HG02759 (cell line): ENCODE measurements around the gene KCNJ6.
A peak's percentile ranks its signal among the peaks of the same experiment; 100 is the strongest.
"Not testable (repeated sequence)": the region's sequence is repeated elsewhere in the genome, so short reads cannot be mapped to it uniquely, and the experiment has no call there.

ENCODE experiments used
- ATAC-seq: cut with Tn5 transposase; IDR thresholded peaks from one replicate; pipeline ENCODE4 v1.9.1; 2021; ENCODE audit warnings: mild to moderate bottlenecking, moderate library complexity; ENCODE audit not compliant: unreplicated experiment

Gene KCNJ6

DNA sequence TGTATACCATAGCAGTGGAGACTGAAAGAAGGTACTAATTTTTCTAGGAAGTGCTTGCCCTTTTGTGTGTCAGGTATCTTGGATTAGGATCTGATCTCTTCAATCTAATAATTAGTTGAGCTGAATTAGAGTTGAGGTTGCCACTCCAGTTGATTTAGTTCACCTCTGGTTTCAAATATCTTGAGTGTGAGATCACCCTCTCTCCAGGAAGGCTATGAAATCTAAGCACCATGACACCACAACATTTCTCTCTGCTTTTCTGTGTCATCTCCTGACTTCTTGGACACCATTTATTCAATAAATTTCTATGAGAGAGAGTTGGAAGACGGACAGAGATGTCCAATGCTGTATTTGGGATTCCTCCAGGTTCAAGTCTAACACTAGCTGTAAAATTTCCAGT is 336.9 kb downstream of the KCNJ6 start:
- no peak for ATAC-seq

GRCh38 chr21:37578471-37579126 is 337.7 kb downstream of the KCNJ6 start:
- ATAC-seq = no peak

- ATAC-seq = not testable (repeated sequence)
Measured at GRCh38 chr21:37576929-37577328, 339.3 kb downstream of the KCNJ6 start.

GRCh38 chr21:37575580-37575979 is 340.7 kb downstream of the KCNJ6 start:
- ATAC-seq = no peak

DNA sequence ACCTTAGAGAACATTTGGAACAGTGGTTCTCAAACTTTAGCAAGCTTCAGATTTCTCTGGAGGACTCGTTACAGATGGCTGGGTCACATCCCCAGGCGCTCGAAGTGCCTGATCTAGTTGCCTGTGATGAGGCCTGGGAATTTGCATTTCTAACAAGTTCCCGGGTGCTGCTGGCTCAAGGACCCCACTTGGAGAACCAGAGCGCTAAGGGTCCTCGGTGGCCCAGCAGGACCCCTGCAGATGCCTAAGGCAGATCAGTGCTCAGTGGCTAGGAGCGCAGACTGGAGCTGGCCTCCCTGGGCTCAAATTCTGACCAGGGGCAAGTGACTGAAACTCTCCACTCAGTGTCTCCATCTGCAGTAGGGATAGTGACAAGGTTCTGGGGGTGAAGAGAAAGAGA is 341.5 kb downstream of the KCNJ6 start:
- ATAC-seq = no peak

DNA sequence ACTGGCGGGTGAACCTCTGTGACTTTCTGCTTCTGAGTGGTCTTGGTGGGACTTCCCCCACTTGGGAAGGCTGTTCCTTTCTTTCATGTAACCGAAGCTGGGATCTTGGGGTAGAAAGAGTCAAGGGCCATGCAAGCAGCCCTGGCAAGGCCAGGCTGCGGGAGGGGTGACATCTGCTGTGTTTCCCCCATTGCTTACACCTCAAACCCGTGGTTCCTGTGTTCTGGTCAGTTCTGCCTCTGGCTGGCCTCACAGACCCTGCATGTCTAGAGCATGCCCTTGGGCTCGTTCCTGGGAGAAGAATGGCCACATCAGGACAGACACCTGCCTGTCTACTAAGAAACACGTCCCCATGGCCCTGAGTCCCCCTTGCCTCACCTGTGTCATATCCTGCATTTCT is 341.9 kb downstream of the KCNJ6 start:
- ATAC-seq = no peak

DNA sequence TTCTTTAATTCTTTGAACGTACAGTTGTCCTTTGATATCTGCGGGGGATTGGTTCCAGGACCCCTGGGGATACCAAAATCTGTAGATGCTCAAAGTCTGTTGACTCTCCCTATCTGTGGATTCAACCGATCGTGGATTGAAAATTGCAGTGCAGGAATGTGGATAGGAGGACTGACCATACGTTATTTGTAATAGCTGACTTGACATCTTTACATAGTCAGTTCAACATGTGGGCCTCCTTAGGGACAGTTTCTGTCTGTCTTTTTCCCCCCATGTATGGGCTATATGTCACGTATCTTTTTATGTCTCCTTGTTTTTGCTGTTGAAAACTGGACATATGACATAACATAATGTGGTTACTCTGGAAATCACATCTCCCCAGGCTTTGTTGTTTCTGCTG is 344.8 kb downstream of the KCNJ6 start:
- no peak for ATAC-seq

DNA sequence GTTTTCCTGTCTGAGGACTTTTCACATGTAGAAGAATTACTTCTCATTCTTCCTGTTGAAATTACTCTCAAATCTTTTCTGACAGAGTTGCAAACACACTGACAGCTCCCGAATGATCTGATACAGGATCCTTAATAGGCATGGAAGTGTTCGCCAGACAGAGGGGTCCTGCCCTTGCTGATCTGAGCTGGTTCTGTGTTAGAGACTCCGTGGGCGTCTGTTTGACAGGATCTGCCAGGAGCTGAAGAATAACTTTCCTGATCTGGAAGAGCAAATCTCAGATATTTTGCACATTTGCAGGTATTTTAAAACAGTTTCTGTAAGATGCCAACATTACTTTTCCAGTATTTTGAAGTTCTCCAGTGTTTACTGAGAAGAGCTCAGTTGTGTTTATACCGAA is 347.3 kb downstream of the KCNJ6 start:
- no peak for ATAC-seq

DNA sequence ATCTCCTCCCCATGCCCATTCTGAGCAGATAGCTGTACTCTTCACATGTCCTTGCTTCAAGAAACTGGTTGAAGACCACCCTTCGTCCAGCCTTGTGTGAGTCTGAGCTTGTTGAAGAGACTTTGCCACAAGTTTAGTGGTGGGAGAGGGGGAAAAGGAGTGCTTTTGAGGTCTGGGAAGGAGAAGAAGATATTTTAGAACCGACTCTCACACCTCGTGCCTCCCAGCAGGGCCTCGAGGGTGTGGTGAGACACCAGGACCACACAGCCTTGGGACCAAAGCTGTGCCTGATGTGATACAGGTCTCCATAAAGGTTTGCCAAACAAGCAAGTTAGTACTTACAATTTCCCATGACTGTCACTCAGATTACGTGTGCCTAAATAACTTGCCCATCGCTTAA is 347.8 kb downstream of the KCNJ6 start:
- ATAC-seq = no peak

DNA sequence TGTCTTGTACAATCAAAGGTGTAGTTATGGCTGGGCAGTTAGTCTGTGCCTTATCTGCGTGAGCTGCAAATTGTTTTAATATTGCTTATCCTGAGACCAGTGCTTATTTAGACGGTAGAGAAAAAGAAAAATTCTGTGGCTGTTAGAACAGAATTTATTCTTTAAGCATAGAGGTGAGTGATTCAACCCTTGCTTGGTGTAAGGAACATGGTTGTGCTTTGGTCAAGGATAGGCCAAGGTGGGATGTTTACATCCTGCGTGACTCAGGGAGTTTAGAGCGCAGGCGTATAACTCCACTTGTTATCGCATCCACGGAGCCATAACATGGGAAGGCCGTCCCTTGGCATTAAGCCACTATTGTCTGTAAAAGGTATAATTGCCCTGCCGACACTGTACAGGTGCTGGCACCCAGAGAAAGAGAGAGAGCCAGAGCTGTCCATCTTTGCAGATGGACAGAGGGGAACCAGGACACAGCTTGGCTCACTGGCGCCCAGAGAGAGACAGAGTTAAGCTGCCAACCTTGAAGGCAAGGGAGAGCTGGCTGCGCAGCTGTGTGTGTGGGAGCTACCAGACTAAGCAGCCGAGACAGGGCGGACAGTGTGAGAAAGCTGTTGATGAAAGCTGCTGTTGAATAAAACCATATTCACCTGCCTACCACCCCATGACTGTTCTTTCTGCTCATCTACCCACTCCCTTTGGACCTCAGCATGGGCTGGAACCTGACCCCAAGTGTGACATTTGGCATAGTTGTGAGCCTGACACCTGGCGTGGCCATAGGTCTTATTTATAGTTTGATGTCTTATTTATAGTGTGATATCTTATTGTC is 349.3 kb downstream of the KCNJ6 start:
- ATAC-seq = no peak

DNA sequence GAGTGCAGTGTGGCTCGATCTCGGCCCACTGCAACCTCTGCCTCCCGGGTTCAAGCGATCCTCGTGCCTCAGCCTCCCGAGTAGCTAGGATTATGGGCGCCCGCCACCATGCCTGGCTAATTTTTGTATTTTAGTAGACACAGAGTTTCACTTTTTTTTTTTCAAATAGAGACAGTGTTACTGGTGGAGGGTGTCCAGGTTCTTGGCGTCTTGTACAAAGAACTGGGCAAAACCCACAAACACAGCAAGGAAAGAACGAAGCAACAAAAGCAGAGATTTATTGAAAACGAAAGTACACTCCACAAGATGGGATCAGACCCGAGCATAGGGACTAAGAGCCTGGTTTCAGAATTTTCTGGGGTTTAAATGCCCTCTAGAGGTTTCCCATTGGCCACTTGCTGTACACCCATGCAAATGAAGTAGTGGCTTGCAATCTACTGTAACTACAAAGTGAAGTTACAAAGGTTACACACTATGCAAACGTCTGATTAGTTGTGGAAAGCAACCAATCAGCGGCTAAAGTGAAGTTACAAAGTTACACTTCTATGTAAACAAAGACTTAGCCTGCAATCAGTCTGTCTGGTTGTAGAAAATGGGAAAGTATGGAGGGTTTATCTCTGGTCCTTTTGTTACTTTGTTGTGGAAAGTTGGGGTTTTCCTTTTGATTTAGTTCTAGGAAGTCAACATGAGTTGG is 350.6 kb downstream of the KCNJ6 start:
- ATAC-seq = no peak

DNA sequence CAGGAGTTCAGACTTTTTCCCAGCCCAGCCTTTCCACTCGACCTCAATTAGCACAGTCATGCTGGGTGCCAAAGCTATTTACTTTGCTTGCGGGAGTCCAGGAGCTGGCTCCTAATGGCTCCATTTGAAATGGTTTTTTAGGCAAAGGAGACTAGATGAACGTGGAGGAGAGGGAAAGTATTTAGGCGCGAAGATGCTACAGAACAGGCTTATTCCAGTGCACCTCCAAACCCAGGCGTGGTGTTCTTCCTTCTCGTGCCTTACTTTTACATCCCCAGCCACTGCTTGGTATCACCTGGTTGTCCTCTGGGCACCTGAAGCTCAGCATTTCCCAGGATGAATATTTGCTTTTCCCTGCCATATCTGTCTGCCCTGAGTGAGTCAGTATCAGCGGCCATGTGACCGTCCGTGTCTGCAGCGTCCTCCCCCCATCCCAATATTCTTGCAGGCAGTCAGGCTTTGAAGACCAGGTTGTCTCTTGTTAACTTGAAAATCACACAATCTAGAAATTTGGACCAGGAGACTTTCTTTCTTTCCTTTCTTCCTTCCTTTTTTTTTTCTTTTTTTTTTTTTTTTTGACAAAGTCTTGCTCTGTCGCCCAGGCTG is 351.2 kb downstream of the KCNJ6 start:
- ATAC-seq = no peak

DNA sequence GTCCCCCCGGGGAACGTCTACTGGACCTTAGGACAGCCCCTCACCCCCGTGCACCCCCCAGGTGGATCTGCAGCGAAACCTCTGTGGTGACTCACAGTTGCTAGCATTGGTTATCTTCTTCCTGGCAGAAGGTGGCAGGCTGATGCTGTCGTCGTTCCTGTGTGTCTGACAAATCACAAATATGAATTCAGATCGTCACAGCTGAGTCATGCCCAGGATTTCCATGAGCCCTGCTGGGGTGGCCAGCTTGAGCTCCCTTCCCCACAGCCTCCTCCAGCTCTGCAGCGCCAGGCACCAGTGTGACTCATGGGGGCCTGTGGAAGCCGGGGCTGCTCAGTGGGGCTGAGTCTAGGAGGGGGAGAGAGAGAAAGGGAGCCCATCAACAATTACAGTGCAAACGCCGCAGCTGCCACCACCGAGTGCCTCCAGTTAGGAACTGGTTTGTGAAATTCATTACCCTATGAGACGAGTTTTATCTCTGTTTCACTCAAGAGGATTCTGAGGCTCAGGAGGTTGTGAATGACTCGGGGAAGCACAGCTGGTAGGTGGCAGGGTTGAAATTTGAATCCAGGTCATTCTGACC is 351.8 kb downstream of the KCNJ6 start:
- ATAC-seq = peak; percentile 46

GRCh38 chr21:37563641-37564340 is 352.5 kb downstream of the KCNJ6 start:
- ATAC-seq = peak; percentile 95

- ATAC-seq = peak; percentile 11
Measured at GRCh38 chr21:37562920-37563640, 353.2 kb downstream of the KCNJ6 start.

GRCh38 chr21:37561941-37562919 is 354.0 kb downstream of the KCNJ6 start:
- no peak for ATAC-seq

- no peak for ATAC-seq
Measured at GRCh38 chr21:37561506-37561905, 354.8 kb downstream of the KCNJ6 start.

GRCh38 chr21:37560385-37560784 is 355.9 kb downstream of the KCNJ6 start:
- ATAC-seq = no peak
